Stimulated activated CD4-positive, alpha-beta T cell treated with anti-CD3 and anti-CD28 coated beads, TNF-alpha, amount 100 ng/mL, for 24 hours (primary cell): ENCODE results near the gene ZBTB40.

ENCODE experiments used
- DNase-seq, 3 experiments: peaks; one replicate each; pipeline ENCODE4 v3.0.0-alpha.2; 2020; ENCODE audit warnings: low read depth in 3 of 3

Gene ZBTB40

DNA sequence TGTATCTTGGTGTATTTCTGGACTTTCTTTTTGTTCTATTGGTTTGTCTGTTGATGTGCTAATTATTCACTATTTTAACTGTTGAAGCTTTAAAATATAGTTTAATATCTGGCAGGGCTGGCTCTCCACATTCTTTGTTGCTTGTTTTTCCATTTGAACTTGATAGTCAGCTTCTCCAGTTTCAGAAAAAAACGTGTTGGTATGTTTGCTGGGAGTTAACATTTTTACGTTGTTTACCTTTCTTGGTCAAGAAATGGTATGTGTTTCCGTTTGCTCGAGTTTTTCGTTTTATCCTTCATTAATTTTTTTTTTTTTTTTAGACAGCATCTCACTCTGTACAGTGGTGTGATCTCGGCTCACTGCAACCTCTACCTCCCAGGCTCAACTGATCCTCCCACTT lies 16.9 kb upstream of the ZBTB40 start:
- DNase-seq, result no peak

GRCh38 chr1:22436948-22437347 lies 14.7 kb upstream of the ZBTB40 start:
- DNase-seq, result no peak

GRCh38 chr1:22437573-22437972 lies 14.1 kb upstream of the ZBTB40 start:
- DNase-seq, result no peak

GRCh38 chr1:22440582-22440981 lies 11.1 kb upstream of the ZBTB40 start:
- DNase-seq, result no peak

GRCh38 chr1:22442212-22442894 lies 9.3 kb upstream of the ZBTB40 start:
- no peak for DNase-seq

- no peak for DNase-seq
Measured at GRCh38 chr1:22443332-22443731, 8.3 kb upstream of the ZBTB40 start.

- no peak for DNase-seq
Measured at GRCh38 chr1:22444856-22445255, 6.8 kb upstream of the ZBTB40 start.

DNA sequence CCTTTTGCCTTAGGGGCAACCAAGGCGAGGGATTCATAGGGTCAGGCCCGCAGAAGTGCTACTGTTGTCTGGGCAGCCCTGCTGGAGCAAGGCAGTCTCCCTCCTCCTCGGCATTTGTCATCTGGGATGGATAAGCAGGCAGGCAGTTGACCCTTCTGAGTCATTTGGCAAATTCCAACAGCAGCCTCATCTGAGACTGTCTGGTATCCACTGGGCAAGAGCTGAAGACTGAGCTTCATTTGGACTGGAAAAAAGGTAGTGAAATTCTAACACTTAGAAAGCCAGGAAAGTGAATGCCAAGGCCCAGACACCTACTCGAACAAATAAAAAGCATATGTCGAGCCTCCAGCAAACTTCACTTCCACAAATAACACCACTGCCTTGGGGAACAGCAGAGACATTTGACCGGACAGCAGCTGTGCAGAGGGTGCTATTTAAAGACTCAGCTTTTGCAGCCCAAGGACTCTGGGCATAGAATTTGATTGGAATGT lies 4.0 kb upstream of the ZBTB40 start:
- DNase-seq, result no peak

- no peak for DNase-seq
Measured at GRCh38 chr1:22449636-22450035, 2.0 kb upstream of the ZBTB40 start.

- DNase-seq, result no peak
Measured at GRCh38 chr1:22450351-22451021, 1.2 kb upstream of the ZBTB40 start.

GRCh38 chr1:22452481-22452957 lies 868 bp downstream of the ZBTB40 start:
- DNase-seq, result no peak

- no peak for DNase-seq
Measured at GRCh38 chr1:22453181-22453580, 1.5 kb downstream of the ZBTB40 start.

DNA sequence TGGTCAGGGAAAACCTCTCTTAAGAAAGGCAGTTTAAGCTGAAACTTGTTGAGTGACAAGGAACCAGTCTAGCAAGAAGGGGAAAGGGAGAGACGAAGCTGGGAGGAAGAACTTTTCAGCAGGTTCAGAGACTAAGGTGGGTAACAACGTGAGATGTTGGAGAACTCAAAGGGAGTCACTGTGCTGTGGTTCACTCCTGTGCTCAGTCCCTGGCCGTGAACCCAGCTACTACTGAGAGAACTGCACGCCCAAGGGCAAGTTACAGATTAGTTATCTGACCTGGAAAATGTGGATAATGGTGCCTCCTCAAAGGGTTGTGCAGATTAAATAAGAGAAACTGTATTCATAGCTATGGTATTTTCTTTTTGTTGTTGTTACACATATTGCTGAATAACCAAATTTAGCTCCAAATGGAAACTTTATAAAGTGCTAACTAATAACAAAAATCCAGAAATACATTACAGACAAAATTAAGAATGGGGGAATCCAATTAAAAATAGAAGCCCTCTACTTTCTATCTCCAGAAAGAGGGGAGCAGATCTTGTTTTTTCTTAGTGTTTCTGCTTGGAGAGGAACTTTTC lies 2.9 kb downstream of the ZBTB40 start:
- DNase-seq, result no peak

DNA sequence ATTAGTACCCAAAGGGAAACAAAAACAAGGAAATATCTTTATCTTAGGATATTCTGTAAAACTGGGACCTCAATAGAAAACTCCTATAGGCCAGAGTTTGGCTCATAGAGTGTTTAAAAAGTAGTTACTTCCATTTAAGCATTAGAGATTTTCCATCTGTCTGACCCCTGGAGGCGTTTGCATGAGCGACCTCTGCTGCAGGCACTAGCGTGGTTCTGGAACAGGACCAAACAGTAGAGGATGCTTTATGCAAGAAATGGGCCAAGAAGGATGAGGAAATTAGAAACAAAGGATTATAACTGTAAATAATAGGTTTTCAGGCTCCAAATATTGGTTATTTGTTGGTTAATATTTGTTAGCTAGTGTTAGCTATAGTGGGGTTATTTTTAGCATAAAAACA lies 5.7 kb downstream of the ZBTB40 start:
- no peak for DNase-seq

GRCh38 chr1:22457836-22458235 lies 6.2 kb downstream of the ZBTB40 start:
- DNase-seq, result no peak

GRCh38 chr1:22461100-22461499 lies 9.4 kb downstream of the ZBTB40 start:
- DNase-seq, result no peak

DNA sequence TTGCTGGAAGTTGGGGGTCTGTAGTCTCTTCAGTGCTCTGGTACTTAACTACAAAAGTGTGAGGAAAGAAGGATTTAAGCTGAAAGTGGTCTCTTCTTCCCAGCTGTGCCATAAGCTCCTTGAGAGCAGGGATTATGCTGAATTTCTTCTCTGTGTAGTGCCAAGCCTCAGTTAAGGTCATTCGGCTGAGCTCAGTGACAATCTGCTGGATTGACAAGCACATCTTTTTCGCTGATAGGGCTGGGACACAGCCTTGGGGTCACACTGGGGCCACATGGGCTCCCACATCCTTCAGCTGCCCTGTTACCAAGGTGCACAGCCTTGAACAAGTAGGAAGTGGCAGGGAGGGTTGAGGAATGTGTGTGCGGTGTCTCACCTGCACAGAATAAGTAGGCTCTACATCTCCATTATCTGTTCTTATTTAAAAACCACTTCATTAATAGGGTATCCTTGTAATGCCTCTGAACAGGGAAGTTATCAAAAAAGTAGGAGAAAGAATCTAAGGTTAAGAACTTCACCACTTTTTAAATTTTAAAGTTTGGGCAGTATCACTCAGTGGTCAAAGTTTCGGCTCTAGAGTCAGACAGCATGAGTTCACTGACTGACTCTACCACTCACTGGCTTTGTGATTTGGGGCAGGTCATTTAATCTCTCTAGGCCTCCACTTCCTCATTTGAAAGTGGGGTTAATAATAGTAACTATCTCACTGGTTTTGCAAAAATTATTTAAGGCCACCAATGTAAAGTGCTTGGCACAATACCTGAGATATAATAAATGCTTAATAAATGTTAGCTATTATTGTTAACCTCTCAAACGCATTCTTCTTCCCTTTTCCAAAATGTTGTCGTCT lies 10.3 kb downstream of the ZBTB40 start:
- DNase-seq, result no peak

DNA sequence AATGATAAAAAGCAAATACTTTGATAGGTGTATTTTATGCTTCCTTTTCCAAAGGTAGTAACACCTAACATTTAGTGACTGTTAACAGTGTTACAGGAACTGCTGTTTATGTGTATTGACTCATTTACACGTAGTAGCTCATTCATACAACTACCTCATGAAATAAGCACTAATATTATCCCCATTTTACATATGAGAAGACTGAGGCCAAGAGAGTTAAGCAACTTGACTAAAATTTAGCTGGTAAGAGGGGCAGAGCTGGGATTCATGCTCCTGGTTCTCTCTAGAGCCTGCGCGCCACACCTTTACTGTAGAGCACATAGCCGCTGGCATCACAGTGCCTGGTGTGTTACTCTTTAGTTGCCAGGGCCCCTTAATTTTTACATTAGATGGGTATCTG lies 11.3 kb downstream of the ZBTB40 start:
- DNase-seq, result no peak

DNA sequence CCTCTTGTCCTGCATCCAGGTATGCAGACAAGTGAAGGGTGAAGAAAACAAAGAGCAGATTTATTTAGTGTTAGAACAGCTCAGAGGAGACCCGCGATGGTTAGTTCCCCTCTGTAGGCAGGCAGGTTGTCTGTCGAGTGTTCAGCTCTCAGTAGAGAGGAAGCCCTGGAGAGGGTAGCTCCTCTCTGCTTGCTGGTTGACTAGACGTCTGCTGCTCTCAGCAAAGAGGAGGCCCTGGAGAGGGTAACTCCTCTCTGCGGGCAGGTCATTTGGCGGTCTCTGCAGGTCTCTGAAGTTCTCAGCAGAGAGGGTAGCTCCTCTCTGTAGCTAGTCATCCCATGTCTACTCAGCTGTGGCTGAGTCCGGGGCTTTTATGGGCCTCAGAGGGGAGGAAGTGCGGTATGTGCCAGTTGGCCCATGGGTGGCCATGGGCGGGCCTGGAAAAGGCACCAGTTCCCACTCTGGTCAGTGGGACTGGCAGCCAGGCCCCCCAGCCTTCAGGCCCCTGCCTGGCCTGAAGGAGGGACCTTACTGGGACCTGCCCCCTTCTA lies 13.4 kb downstream of the ZBTB40 start:
- DNase-seq, result no peak

DNA sequence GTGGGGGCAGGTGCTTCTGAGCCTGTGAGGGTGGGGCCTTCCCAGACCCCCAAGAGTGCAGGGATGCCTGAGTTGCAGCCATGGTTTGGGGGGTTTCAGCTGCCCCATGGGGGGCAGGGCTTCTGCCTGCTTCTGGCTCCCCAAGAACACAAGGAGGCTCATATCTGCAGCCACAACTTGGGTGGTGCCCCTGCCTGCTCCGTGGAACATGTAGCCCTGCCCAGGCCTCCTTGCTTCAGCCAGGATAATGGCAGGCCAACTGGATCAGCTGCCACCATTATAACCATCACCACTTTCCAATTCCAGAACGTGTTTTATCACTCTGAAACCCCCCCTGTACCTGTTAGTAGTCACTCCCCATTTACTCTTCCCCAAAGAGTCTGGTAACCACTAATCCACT lies 14.0 kb downstream of the ZBTB40 start:
- DNase-seq, result no peak

DNA sequence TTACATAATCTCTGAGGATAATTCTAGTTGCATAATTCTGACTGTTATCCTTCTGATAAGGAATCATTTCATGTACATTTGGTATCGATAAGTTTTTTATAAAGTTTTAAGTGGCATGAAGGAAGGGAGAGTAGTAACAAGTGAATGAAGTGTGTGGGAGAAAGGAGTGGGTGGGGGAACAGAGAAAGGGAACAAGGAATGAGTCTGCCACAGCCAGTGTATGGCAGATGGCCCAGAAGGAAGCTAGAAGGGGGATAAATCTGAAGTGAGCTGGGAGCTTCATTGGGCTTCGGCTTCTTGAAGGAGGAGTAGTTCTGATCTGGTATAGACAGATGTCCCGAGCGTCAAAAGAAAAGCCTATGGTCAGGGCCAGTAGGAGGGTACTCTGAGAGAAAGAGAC lies 18.6 kb downstream of the ZBTB40 start:
- DNase-seq, result no peak

DNA sequence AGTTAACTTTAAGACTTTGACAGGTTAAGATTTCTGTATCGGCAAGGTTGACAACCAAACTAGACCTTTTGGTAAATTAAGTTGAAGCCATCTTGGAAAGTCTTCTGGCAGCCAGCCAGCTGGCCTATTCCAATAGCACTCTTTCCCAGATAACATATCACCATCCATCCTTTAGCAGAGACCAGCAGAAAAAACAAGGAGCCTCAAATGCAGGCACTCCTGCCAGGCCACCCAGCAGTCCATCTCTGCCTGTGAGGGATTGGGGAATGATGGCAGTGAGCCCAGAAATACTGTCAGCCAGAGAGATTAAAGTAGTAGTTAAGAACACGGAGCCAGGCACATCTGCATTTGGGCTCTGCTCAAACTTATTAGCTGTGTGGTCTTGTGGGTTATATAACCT lies 19.4 kb downstream of the ZBTB40 start:
- no peak for DNase-seq
